CD14-positive monocyte (primary cell): ENCODE results near the gene TMEM59L. TPM values are rescaled to one million over a fixed set of nuclear protein-coding genes. Genes with fewer than 3 reads are reported as not detected.

ENCODE experiments used
- DNase-seq, 3 donors: peaks; one replicate each; pipeline ENCODE4 v3.0.0-alpha.2; 2011 to 2022
- H2AFZ ChIP-seq: 2 replicates; pipeline ENCODE4 v1.6.0; 2012; ENCODE audit warnings: mild to moderate bottlenecking, low read depth, low read length, inconsistent platforms; ENCODE audit not compliant: insufficient read depth, poor library complexity, severe bottlenecking
- H3K27ac ChIP-seq, 2 donors: 1 replicate in 1 of 2; 2 replicates in 1 of 2; pipeline ENCODE4 v1.5.1; 2012 to 2013; ENCODE audit warnings: low read length in 2 of 2, control low read depth in 1 of 2, inconsistent platforms in 1 of 2, low read depth in 1 of 2, mild to moderate bottlenecking in 1 of 2
- H3K27me3 ChIP-seq, 2 donors: one replicate each; pipeline versions ENCODE4 v1.6.0 to v1.6.1; 2011 to 2013; ENCODE audit warnings: low read length in 2 of 2; ENCODE audit not compliant: control insufficient read depth in 2 of 2, insufficient read depth in 2 of 2
- H3K36me3 ChIP-seq, 2 donors: replicated peaks in 1 of 2; 1 replicate in 1 of 2; 2 replicates in 1 of 2; pipeline versions ENCODE4 v1.5.1 to v1.6.1; 2012 to 2013; ENCODE audit warnings: low read length in 2 of 2, control low read depth in 1 of 2, inconsistent platforms in 1 of 2, mild to moderate bottlenecking in 1 of 2; ENCODE audit not compliant: insufficient read depth in 2 of 2, control insufficient read depth in 1 of 2
- H3K4me1 ChIP-seq, 2 donors: 1 replicate in 1 of 2; 2 replicates in 1 of 2; pipeline versions ENCODE4 v1.5.1 to v1.6.1; 2012 to 2013; ENCODE audit warnings: low read length in 2 of 2, control low read depth in 1 of 2, inconsistent platforms in 1 of 2, mild to moderate bottlenecking in 1 of 2, moderate library complexity in 1 of 2; ENCODE audit not compliant: insufficient read depth in 2 of 2, control insufficient read depth in 1 of 2
- H3K4me2 ChIP-seq: replicated peaks from 2 replicates; pipeline ENCODE3; 2012; ENCODE audit warnings: low read length, moderate library complexity, mild to moderate bottlenecking; ENCODE audit not compliant: poor library complexity, severe bottlenecking; ENCODE audit errors: extremely low read depth
- H3K4me3 ChIP-seq, 3 experiments: fragments of 200-600 bp in 1 of 3; sonication (generic) in 1 of 3; replicated peaks in 1 of 3; 1 replicate in 2 of 3; 2 replicates in 1 of 3; pipeline ENCODE4 v1.5.1; 2011 to 2013; ENCODE audit warnings: low read length in 3 of 3, mild to moderate bottlenecking in 3 of 3, control low read depth in 2 of 3, low read depth in 2 of 3, inconsistent platforms in 1 of 3, moderate library complexity in 1 of 3
- H3K79me2 ChIP-seq: 2 replicates; pipeline ENCODE4 v1.6.0; 2012; ENCODE audit warnings: mild to moderate bottlenecking, control low read depth, inconsistent platforms, low read length, moderate library complexity; ENCODE audit not compliant: insufficient read depth
- H3K9ac ChIP-seq: 2 replicates; pipeline ENCODE4 v1.6.0; 2017; ENCODE audit warnings: low read length, mild to moderate bottlenecking; ENCODE audit not compliant: insufficient read depth, poor library complexity, severe bottlenecking
- H3K9me3 ChIP-seq, 2 donors: replicated peaks in 1 of 2; 1 replicate in 1 of 2; 2 replicates in 1 of 2; pipeline versions ENCODE4 v1.5.1 to v1.6.1; 2012 to 2013; ENCODE audit warnings: low read length in 2 of 2, control low read depth in 1 of 2; ENCODE audit not compliant: control insufficient read depth in 1 of 2, insufficient read depth in 1 of 2
- H4K20me1 ChIP-seq: 2 replicates; pipeline ENCODE4 v1.6.0; 2012; ENCODE audit warnings: mild to moderate bottlenecking, low read length, control low read depth, moderate library complexity; ENCODE audit not compliant: insufficient read depth
- H3K27ac Mint-ChIP-seq, 7 donors: one replicate each; pipeline ENCODE4 v1.8.0; 2020; ENCODE audit warnings: mild to moderate bottlenecking in 7 of 7, mixed read lengths in 7 of 7, moderate library complexity in 6 of 7, inconsistent platforms in 2 of 7
- H3K27me3 Mint-ChIP-seq, 3 donors: one replicate each; pipeline ENCODE4 v1.8.0; 2021 to 2022; ENCODE audit warnings: low read depth in 3 of 3, mild to moderate bottlenecking in 3 of 3, mixed read lengths in 3 of 3, moderate library complexity in 3 of 3, inconsistent platforms in 1 of 3
- H3K36me3 Mint-ChIP-seq, 2 donors: one replicate each; pipeline ENCODE4 v1.8.0; 2020; ENCODE audit warnings: mixed read lengths in 2 of 2, inconsistent platforms in 1 of 2, mild to moderate bottlenecking in 1 of 2
- H3K4me1 Mint-ChIP-seq: one replicate; pipeline ENCODE4 v1.8.0; 2020; ENCODE audit warnings: mild to moderate bottlenecking, mixed read lengths
- H3K4me3 Mint-ChIP-seq, 2 donors: one replicate each; pipeline ENCODE4 v1.8.0; 2020; ENCODE audit warnings: mild to moderate bottlenecking in 2 of 2, mixed read lengths in 2 of 2, moderate library complexity in 1 of 2
- H3K9me3 Mint-ChIP-seq, 7 donors: one replicate each; pipeline ENCODE4 v1.8.0; 2020 to 2022; ENCODE audit warnings: mixed read lengths in 7 of 7, mild to moderate bottlenecking in 6 of 7, moderate library complexity in 6 of 7, inconsistent platforms in 2 of 7
- WGBS: methylation state at CpG from one replicate; pipeline ENCODE4 v1.1.5; 2013; ENCODE audit warnings: missing lambda C conversion rate; ENCODE audit not compliant: insufficient coverage; 5-methylcytosine and 5-hydroxymethylcytosine counted together
- intact Hi-C, 2 donors: fragments of 100-400 bp; cut with micrococcal nuclease; formaldehyde crosslinking; loops; one replicate each; pipeline versions ENCODE4 v1.15.0 to v1.15.1; 2023
- polyA minus RNA-seq: library from RNA; depleted of rRNA, polyadenylated mRNA; stranded (reverse); fragments of >200 nt; gene quantifications from 2 replicates; pipeline ENCODE4 v1.2.3, GENCODE V29; 2012
- polyA plus RNA-seq, 3 donors: library from polyadenylated mRNA; depleted of rRNA in 1 of 3; unstranded in 2 of 3; stranded (reverse) in 1 of 3; fragments of 300-500 nt in 2 of 3; fragments of >200 nt in 1 of 3; fragmentation: Illumina TruSeq in 2 of 3; gene quantifications; 1 replicate in 2 of 3; 2 replicates in 1 of 3; pipeline ENCODE4 v1.2.3, GENCODE V29; 2012 to 2021
- total RNA-seq, 12 experiments: library from RNA in 1 of 12; stranded (reverse) in 1 of 12; fragments of 120-200 nt in 1 of 12; gene quantifications; one replicate each; pipeline ENCODE4 v1.2.4 and lab custom pipeline; 2013 to 2026; ENCODE audit warnings: mixed read lengths in 6 of 12, inconsistent platforms in 1 of 12
- TF ChIP-seq, protein P1 (sequence below): fragments of 200-600 bp; IDR thresholded peaks from one replicate; pipeline ENCODE4 v1.8.0; 2022; ENCODE audit warnings: antibody characterized with exemption, mild to moderate bottlenecking

Gene TMEM59L
- total RNA-seq (2013) = not detected
- polyA plus RNA-seq (not detected), polyA minus RNA-seq (not detected in 2 replicates), total RNA-seq (lab: John Stamatoyannopoulos, UW) (0 to 0.21 (median 0) reads per million in 11 experiments)

DNA sequence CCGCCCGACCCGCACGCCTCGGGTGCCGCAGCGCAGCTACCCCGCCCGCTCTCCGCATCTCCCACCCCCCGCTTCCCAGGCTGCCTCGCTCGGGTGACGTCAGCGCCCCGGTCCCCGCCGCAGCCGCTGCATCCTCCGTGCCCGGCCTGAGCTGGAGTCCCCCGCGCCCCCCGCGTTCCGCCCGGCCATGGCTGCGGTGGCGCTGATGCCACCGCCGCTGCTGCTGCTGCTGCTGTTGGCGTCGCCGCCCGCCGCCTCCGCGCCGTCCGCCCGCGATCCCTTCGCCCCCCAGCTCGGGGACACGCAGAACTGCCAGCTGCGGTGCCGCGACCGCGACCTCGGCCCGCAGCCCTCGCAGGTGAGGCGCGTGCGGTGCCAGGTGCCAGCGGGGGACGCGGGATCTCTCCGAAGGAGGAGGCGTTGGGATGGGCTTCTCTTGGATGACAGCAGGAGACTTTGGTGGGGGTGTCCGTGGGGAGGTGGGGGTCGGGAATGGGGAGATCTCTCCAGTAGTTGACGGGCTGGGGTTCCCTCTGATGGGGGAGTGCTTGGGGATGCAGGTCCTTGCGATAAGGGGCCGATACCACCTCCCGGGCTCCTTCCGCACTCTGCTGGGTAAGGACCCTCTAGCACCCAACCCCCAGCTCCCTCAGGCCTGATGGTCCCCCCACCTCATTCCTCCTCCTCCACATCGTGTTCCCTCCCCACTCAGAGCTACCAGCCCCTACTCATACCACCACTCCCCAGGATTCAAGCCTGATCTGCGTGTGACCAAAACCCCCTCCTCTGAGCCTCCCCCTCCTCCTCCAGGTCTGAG is at the start of gene TMEM59L:
Gene TMEM59L, plus strand, starts transcription at position 99 of the 817 bp plus-strand sequence. Its CDS starts 89 bp downstream, at position 188.
- Histone ChIP-seq H3K9ac (peak within 1 kb of the TSS; percentile 4), H3K36me3 (no peaks in the 10 kb centered on the region), H3K27ac (no peak within 1 kb of the TSS), H3K4me1 (peaks cover 0 to 9% of the 10 kb centered on the region in 2 donors), H3K27me3 (peaks cover 61 to 84% of the 10 kb centered on the region in 2 donors), H2AFZ (peak within 1 kb of the TSS; percentile 41), H3K9me3 (peaks cover 6 to 35% of the 10 kb centered on the region in 2 donors), H3K4me2 (peak within 1 kb of the TSS; percentile 52), H4K20me1 (no peaks in the 10 kb centered on the region), H3K4me3 (peak within 1 kb of the TSS in 1 of 3 experiments; percentile 43), H3K79me2 (no peaks in the 10 kb centered on the region)
- TF ChIP-seq, protein P1, sequence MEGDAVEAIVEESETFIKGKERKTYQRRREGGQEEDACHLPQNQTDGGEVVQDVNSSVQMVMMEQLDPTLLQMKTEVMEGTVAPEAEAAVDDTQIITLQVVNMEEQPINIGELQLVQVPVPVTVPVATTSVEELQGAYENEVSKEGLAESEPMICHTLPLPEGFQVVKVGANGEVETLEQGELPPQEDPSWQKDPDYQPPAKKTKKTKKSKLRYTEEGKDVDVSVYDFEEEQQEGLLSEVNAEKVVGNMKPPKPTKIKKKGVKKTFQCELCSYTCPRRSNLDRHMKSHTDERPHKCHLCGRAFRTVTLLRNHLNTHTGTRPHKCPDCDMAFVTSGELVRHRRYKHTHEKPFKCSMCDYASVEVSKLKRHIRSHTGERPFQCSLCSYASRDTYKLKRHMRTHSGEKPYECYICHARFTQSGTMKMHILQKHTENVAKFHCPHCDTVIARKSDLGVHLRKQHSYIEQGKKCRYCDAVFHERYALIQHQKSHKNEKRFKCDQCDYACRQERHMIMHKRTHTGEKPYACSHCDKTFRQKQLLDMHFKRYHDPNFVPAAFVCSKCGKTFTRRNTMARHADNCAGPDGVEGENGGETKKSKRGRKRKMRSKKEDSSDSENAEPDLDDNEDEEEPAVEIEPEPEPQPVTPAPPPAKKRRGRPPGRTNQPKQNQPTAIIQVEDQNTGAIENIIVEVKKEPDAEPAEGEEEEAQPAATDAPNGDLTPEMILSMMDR = no peak
- H3K36me3 Mint-ChIP-seq = peaks cover 3% of the 10 kb centered on the region in 2 donors
- WGBS = 1% methylated on average over 63 of the region's 70 CpGs
- intact Hi-C loops = no loop called here
- no peak within 1 kb of the TSS for H3K27ac Mint-ChIP-seq
- H3K9me3 Mint-ChIP-seq = peaks cover 4 to 25% (median 16%) of the 10 kb centered on the region in 7 donors
- H3K27me3 Mint-ChIP-seq = peaks cover 82 to 96% (median 89%) of the 10 kb centered on the region in 3 donors
- no peak for DNase-seq
- H3K4me1 Mint-ChIP-seq = peaks cover 10% of the 10 kb centered on the region
- H3K4me3 Mint-ChIP-seq = peak within 1 kb of the TSS in 1 of 2 donors; percentile 83

DNA sequence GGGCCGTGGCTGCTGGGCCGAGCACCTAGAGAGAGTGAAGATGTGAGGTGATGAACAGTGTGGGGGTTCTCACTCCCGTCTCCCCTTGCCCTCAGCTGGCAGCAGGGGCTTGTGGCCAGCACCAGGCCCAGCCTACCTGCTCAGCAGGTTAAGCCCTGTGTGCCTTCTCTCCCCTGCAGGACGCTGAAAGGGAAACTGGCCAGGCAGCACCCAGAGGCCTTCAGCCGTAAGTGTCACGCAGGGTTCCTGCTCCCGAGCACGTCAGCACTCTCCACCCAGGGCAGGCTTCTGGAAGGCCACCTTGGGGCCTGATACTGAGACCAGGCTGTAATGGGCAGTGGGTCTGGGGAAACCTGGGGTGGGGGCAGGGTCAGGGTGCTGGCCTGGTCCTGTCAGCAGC is 45.7 kb upstream of the TMEM59L start:
- H3K9ac ChIP-seq = no peak overlapping the region
- Mint-ChIP-seq H3K9me3 (peaks cover 0 to 2% (median 0%) of the 10 kb centered on the region in 7 donors), H3K4me1 (peaks cover 6% of the 10 kb centered on the region), H3K27ac (no peak overlapping the region), H3K27me3 (peaks cover 0 to 4% (median 2%) of the 10 kb centered on the region in 3 donors), H3K4me3 (no peak overlapping the region), H3K36me3 (peaks cover 67 to 80% of the 10 kb centered on the region in 2 donors)
- no peak overlapping the region for H3K4me2 ChIP-seq
- no peak for DNase-seq
- TF ChIP-seq, protein P1 = no peak
- no peaks in the 10 kb centered on the region for H3K9me3 ChIP-seq
- peaks cover 6% of the 10 kb centered on the region for H3K79me2 ChIP-seq
- H3K27ac ChIP-seq = no peak overlapping the region
- H3K4me1 ChIP-seq = peaks cover 7% of the 10 kb centered on the region in 2 donors
- H3K36me3 ChIP-seq = peaks cover 71 to 76% of the 10 kb centered on the region in 2 donors
- H3K27me3 ChIP-seq = no peaks in the 10 kb centered on the region
- WGBS = 95% methylated on average over 8 of the region's 8 CpGs
- intact Hi-C loops = loop anchor here in 1 of 2 donors (5.0 kb wide), 1 partner anchor 40 kb away; no protein-coding TSS in a partner anchor
- no peak overlapping the region for H2AFZ ChIP-seq
- H4K20me1 ChIP-seq = no peaks in the 10 kb centered on the region
- H3K4me3 ChIP-seq = no peak overlapping the region
